Hippocampal formation (tissue), 2 donors: Measurements from ENCODE around the gene PLOD2.

Experiments
- DNase-seq, 2 donors: peaks; one replicate each; lab custom pipeline; 2025; lab: John Stamatoyannopoulos, UW

Gene PLOD2

DNA sequence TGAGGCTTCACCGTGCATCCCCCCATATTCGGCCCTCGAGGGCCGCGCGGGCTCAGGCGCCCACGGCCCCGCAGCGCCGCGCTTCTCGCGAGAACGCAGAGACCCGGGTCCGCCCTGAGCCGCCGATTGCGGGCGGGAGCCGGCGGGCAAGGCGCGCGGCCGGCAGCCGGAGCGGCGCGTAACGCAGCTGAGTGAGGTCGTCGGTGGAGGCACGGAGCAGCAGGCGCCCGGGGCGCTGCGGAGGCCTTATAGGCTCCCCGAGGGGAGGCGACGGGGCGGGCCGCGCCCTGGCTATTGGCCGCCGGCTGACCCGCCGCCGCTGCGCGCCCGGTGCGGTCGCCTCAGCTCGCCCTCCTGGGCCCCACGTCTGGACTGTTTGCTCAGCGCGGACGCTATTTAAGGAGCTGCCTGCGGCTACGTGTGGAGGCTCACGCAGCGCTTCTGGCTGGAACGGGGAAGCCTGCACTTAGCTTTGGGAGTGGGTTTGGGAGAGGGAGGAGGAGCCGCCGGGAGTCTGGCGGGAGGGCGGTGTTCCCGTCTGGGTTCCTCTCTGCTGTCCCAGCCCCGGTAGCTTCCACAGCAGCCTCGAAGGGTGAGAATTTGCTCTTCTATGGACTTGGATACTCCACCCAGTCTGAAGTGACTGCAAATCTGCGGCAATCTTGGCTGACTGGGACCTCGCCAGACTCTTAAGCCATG lies at the start of gene PLOD2:
Gene PLOD2, minus strand, starts transcription at position 221 of the 699 bp plus-strand sequence. Its CDS starts 195 bp downstream, at position 26.
- peak; percentile 35 to 56 for DNase-seq

DNA sequence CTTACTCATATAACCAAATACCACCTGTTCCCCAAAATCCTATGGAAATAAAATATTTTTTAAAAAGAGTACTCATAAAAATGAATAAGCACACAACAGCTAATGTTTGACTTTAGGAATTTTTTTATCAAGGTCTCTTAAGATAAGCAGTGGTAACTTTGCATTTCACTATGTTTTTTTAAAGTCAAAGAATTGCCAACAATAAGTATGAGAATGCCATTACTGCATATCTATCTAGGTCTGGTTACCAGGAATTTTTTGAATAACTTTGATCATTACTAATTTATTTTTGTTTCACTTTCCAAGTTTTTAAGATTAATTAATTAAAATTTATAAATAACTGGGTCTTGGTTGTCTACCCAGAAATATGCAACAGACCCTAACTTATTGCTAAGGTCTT lies 48.4 kb upstream of the PLOD2 start:
- no peak for DNase-seq

DNA sequence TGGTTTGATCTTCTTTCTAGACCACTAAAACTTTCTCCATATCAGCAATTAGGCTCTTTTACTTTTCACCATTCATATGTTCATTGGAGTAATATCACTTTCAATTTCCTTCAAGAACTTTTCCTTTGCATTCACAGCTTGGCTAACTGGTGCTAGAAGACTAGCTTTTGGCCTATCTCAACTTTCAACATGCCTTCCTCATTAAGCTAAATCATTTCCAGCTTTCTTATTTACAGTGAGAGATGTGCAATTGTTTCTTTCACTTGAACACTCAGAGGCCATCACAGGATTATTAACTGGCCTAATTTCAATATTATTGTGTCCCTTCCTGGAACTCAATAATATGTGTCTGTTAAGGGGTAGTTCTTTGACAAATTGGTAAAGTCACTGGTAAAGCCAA lies 42.8 kb upstream of the PLOD2 start:
- DNase-seq: no peak

DNA sequence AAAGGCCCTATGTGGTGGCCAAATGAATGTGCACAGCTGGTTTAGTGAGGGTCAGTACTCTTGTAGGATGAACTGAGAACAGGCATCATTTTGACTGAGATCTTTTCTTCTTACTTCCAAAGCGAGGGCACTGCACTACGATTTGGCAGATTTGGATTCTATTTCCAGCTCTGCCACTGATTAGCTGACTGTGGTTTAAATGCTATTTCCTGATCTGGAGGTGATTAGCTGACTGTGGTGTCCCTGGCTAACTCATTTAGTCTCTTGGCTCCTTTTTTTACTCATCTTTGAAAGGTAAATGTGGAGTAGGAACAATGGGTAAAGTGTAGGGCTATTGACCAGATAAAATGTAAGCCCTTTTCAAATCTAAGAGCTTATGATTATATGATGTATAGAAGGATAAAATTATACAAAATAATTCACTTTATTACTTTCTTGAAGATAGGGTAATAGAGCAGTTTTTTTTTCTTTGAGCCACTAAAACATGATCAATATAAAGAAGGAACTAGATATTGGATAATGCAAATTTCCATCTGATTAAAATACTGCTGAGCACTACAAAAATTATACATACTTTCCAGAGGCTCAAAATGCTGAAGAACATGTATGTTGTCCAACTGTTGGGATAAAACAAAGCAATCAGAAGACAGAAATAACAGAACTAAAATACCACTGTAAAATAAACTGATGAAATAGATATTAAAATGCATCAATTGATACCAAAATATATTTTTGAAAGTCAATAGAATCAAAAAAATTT lies 39.7 kb upstream of the PLOD2 start:
- no peak for DNase-seq

DNA sequence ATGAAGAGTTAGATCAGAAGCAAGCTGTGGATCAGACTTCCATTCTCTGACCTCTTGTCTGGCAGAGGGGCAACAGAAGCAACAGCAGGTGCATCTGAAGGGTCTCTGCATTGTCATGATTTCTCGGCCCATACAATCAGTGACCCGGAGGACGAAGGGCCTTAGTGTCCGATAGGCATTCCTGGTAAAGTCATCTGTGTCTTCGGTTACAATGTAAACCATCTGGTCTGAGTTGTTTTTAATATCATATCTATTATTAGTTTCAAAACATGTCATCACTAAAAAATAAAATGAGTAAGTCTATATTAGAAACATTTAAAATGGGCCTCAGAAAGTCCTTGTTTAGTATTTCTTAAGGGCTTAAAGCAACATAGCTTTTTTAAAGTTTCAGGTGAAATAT lies 38.8 kb upstream of the PLOD2 start:
- no peak for DNase-seq

DNA sequence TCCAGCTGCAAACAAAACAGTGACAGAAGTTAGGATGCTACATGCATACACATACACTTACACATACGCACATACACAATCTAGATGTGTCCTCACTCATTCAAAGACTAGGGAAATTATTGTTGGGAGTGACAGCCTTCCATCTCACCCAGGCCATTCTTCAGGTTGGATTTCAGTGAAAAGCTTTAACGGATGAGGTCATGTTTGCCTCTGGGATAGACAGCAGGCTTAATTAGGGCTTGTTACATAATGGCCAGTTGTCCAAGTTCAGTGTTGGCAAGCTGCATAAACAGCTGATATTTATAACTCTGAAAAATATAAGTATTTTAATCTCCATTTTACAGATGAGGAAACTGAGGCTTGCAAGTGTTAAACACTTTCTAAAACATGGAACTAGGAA lies 35.8 kb upstream of the PLOD2 start:
- DNase-seq: no peak

DNA sequence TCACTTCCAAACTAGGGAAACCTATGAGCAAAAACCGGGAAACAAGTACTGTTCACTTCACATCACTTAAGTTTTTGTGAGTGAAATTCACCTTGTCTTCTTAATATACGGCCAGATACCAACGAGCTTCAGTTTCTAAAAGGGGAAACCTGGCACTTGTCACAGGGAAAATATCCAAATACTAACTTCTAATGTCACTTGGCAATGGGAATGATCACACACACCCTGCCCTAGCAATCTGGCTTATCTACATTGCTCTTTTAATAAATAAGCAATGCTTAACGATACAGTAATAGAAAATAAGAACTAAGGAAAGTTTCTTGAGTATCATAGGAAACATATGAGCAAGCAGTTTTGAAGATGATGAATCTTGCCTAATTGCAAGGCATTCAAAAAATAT lies 34.6 kb upstream of the PLOD2 start:
- no peak for DNase-seq

DNA sequence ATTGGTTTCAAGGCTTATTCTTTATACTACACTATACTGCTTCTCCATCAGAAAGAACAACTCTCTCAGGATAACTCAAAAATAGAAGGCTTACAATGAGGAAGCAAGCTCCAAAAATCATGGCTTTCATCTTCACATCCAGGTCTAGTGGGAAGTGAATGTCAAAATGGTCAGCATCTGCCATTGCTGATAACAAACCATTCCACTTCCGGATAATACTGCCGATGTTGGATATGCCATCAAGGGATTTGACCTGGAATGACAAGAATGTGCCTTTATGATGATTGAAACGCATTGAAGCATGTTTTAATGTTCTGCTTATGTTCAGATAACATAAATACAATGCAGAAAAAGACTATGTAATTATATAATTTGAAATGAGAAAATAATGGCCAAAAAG lies 34.0 kb upstream of the PLOD2 start:
- no peak for DNase-seq

DNA sequence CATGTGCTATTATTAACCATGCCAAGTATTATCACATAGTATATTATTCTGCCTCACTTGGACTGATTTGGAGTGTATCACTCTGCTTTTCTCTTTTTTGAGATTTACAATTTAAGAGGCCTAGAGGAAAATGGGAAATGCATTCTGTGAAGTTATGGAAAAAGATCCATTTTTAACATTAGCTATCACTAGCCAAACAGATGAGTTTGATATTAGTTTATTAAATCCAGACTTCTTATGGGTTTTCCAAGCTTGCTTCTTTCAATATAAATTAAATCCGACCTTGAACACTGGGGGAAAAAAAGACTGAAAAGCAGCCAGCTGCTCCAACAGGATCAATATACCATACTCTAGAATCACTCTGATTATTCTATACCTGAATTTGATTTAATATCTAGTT lies 30.1 kb upstream of the PLOD2 start:
- no peak for DNase-seq

DNA sequence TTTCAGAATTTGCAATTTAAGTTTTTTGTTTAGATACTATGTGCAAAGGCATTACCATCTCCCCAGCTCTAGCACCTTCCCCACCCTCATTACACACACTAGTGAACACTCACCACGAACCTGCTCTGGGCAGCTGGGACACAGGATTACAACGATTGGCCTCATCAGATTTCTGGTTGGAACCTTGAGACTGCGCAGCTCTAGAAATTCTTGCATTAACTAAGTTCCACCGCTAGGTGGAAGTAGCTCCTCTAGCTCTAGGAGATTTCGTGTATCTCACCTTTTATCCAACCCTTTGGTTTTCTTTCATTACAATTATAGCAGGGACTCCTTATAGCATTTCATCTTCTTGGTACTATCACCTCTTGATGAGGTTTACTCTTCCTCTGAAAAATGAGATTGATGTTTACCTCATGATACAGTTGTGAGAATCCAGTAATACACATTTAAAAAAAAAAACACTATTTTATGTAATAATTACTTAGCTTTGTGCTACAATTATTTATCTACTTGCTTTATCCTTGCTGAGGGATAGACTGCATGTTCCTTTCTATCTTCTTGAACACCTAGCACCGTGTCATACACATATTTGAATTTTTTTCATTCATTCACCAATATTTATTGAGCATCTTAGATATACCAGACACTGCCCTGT lies 28.7 kb upstream of the PLOD2 start:
- peak in 1 of 2 donors; percentile 48 for DNase-seq

DNA sequence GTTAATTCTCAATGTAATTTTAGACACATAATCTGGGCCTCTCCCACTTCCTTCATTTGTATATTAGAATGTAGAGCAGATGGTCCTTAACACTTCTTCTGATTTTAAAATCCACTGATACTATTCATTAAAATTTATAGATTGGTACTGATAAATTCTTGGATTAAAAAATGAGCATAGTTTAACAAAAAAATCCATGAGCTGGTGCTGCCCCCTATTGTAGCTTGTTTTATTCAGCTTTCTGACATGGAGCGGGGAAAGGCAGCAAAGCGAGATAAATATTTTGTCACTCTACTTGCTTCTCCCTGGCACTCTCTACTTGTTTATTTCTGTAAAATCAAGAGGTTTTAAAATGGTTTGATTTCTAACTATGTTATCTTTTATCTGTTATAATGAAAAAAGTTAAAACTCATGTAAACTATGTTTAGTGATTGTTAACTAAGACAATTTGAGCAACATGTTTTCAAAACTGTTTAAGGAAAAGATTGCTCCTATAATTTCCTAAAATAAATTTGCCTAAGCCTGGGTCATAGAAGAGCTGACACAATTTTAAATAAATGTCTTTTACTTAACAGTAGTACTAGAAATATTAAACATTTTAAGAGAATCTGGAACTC lies 26.5 kb upstream of the PLOD2 start:
- DNase-seq: peak; percentile 9 to 73

DNA sequence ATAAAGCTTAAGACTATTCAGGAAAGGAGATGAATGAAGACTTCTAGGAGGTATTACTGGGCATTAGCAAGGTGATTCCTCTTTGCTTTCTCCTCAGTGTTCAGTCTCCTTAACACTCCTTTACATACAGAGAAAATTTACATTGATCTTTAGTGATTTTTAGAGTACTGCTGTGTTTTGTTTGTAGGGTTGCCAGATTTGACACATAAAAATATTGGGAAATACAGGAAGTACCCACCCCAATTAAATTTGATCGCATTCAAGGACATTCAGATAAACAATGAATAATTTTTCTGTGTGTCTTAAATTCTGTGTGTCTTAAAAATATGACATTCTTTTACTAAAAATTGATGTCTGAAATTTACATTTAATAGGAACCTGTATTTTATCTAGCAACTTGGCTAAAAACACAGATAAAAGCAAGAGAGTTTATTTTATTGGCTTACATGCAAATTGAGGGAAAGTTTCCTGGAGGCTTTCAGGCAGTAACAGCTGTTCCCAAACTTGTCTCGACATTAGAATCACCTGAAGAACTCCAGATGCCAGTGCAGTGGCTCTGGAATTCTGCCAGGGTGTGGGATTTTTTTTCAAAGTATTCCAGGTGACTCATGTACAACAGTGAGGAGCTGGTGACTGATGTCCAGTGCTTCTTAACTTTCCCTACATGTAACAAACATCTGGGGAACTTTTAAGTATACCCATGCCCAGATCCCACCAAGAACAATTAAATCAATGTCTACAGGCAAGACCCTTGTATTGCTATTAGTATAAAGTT lies 23.4 kb upstream of the PLOD2 start:
- no peak for DNase-seq

DNA sequence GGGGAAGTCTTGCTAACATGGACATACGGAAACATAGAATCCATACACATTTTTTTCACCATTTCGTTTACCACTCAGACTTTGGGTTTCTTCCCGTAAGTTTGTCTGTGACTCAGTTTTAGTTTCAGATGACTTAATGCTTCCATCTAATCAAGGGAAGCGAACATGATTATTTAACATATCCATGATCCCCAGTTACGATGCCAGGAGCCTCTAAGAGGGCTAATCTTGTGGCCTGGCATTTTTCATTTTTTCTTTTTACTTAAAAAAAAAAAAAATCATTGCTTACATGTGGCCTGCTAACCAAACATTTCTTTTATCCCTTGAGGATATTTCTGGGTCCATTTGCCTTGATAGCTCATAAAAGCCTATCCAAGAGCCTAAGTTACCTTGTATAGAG lies 20.2 kb upstream of the PLOD2 start:
- no peak for DNase-seq

DNA sequence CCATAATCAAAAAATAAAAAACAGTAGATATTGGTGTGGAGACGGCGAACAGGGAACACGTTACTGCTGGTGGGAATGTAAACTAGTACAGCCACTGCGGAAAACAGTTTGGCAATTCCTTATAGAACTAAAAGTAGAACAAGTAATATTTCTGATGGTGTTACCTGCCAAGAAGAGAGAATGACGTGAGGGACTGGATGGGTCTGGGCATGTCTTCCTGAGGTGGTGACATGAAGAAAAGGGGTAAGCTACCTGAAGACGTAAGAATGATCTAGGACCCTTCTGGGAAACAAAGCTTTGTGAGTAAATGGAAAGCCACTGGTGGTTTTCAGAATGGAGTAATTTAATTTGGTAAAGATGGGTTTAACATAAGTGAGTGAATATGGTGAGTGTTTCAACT lies 19.4 kb upstream of the PLOD2 start:
- no peak for DNase-seq

DNA sequence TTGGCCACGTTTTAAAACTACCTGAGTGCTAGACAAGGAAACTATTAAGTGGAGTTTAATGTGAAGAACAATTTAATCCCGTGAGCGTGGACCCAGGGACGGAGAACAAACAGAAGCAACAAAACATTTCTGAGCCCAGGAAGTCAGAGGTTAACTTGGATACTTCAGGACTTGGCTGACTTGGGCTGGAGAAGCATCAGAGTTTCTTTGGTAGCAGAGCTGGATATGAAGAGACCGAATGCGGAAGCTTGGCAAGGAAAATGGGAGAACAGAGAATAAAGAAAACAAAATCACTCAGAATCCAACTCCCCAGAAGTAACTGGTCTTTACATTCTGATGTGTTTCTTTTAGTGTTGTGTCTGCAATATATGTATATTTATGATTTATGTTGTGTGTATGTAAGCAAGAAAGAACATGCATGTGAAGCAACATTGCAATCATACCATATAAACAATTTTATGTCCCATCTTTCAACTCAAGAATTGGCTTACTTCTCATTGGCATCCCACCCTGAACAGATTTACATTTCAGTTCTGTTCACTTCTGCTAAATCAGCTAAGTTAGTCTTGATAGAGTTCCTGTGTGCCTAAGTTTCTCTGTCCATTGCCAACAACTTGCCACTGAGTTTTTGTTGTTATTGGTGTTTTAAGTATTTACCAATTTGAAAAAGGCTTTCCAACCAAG lies 17.2 kb upstream of the PLOD2 start:
- DNase-seq: no peak

DNA sequence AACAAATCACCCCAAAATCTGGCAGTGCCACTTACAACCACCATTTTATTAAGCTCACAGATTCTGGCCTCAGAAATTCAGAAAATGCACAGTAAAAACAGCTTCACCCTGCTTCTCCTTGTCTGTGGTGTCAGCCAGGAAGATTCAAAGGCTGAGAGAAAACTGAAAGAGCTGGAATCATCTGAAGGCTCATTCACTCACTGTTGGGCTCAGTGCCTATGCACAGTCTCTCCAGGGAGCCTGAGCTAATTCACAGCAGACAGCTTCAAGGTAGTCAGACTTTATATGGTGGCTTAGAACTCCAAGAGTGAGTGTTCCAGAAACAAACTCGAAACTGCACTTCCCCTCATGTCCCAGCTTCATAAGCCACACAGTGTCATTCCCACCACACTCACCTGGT lies 16.5 kb upstream of the PLOD2 start:
- DNase-seq: no peak

DNA sequence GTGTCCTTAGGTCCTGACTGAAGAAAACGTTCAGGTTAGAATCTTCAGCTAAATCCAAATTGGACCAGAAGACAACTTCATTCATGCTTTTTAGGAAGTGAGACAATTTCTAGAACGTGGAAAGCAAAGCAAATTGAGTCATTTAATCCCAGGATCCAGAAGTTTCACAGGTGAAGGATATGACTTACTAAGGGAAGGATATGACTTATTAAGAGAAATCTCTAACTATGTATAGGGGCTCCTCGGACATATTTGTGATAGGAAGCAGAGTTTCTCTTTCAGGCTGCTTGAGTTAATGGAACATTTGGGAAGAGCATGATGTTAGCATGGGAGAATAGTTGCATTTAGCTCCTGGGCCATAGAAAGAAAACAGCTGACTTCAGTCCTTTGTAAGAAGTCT lies 16.1 kb upstream of the PLOD2 start:
- no peak for DNase-seq

DNA sequence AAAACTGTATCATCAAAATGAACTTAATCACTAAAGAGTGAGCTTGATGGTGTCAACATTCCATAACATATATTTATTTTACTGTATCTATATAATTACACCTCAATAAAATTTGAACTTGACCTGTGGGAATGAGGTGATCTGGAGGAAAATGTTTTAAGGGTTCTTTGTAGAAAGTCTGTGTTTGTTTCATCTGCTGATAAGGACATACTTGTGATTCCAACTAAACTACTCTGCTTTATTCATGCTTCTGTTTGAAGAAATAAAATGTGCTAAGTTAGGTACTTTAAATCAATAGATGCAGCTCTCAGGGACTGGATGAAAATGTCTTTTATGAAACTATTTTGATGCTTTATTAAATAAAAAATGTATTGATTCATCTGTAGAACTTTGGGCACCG lies 11.6 kb upstream of the PLOD2 start:
- no peak for DNase-seq

DNA sequence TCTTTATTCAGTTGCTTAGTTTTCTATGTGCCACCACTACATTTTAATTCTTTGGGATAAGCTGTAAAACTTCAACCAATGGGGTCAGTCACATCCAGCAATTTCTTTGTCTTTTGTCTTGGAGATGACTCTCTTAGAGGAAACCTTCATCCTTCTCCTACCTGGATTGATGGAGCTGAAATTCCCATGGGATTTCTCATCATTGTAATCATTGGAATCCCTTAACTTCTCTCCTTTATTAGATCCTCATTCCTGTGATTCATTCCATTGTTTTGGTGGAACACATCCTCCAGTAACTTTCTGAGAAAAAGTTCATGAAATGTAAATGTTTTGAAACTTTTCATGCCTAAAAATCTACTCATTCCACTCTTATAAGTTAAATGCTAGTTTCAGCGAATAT lies 9.6 kb upstream of the PLOD2 start:
- DNase-seq: no peak

DNA sequence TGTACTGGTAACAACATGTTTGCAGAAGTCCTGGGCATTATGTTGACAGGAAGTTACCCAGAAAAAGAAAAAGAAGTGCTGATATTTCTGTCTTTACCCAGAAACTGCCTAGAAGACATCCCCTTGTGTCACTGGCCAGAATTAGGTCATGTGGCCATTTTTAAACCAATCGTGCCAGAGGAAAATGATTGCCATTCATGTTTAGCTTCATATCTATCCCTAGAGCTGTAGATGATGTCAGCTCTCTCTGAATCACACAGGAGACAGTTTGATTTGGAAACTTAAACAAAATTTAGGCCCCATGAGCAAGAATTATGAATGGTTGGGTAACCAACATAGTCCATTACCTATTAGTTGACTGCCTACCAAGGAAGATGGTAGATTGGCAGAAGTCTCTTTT lies 8.9 kb upstream of the PLOD2 start:
- DNase-seq: no peak

DNA sequence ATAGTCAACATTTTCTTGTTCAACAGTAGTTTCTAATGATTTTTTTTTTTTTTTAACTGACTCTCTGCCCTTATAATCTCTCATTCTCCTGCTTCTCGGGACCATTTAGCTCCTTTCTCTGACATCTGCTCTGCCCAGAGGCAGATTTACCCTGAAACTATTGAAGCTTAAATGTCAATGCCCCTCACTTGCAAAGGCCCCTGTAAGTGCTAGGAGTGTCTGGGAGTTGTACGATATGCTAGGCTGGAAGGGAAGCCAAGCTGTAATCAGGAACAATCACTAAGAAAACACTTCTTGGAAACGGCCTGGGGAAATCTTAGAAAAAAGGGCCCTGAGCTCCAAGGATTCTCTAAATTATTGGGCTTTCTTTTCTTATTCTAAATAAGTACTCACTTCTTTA lies 5.8 kb upstream of the PLOD2 start:
- no peak for DNase-seq
